GM10266 (cell line): Measurements from ENCODE around the gene CSTF1.

Source experiments
- DNase-seq: peaks from one replicate; pipeline ENCODE4 v3.0.0; 2012; ENCODE audit errors: extremely low spot score
- CTCF ChIP-seq: IDR thresholded peaks from 2 replicates; pipeline ENCODE4 v1.5.1; 2012; ENCODE audit warnings: mild to moderate bottlenecking, low read depth; ENCODE audit not compliant: control insufficient read depth, insufficient read depth; ENCODE audit errors: missing control alignments

Gene CSTF1

GRCh38 chr20:56427797-56428196 lies 35.4 kb downstream of the CSTF1 start:
- no peak for TF ChIP-seq CTCF
- no peak for DNase-seq

GRCh38 chr20:56428410-56428809 lies 36.0 kb downstream of the CSTF1 start:
- DNase-seq = no peak
- no peak for TF ChIP-seq CTCF

GRCh38 chr20:56428881-56429280 lies 36.4 kb downstream of the CSTF1 start:
- TF ChIP-seq CTCF = no peak
- no peak for DNase-seq

- no peak for DNase-seq
- no peak for TF ChIP-seq CTCF
These were observed 37.1 kb downstream of the CSTF1 start for GRCh38 chr20:56429502-56429901.

- DNase-seq = no peak
These were observed 37.5 kb downstream of the CSTF1 start for GRCh38 chr20:56429941-56430340.

GRCh38 chr20:56430461-56430860 lies 38.0 kb downstream of the CSTF1 start:
- DNase-seq = no peak
- TF ChIP-seq CTCF = no peak

More at GRCh38 chr20:56429941-56430340, 37.5 kb downstream of the CSTF1 start:
- TF ChIP-seq CTCF = no peak

GRCh38 chr20:56430957-56431356 lies 38.5 kb downstream of the CSTF1 start:
- no peak for DNase-seq
- no peak for TF ChIP-seq CTCF
